T-cell (primary cell): ENCODE data around the gene CCDC97. TPM values are rescaled to one million over a fixed set of nuclear protein-coding genes. Genes with fewer than 3 reads are reported as not detected.

Experiments
- ATAC-seq, 4 experiments: fragments of 200-7000 bp in 3 of 4; fragments of 150-1000 bp in 1 of 4; cut with Tn5 transposase; replicated peaks in 1 of 4; 1 replicate in 3 of 4; 2 replicates in 1 of 4; pipeline ENCODE4 v1.10.0; 2021; ENCODE audit warnings: moderate library complexity in 3 of 4, mild to moderate bottlenecking in 2 of 4, moderate number of reproducible peaks in 1 of 4
- CTCF ChIA-PET, 2 donors: fragments of 300-600 bp; sonication (Branson Sonifier 250); formaldehyde crosslinking; loops; one replicate each; lab custom pipeline; 2022; ENCODE audit warnings: antibody characterized with exemption in 2 of 2; lab: Charles Lee
- POLR2A ChIA-PET, 2 donors: fragments of 300-600 bp; sonication (Branson Sonifier 250); formaldehyde crosslinking; loops; one replicate each; lab custom pipeline; 2022; ENCODE audit warnings: antibody characterized with exemption in 2 of 2; lab: Charles Lee
- DNase-seq, 35 experiments: peaks; one replicate each; pipeline versions ENCODE4 v3.0.0 to v3.0.0-alpha.2; 2013 to 2023
- H3K27ac ChIP-seq: one replicate; pipeline ENCODE4 v1.5.1; 2013; ENCODE audit warnings: low read length
- H3K27me3 ChIP-seq, 2 experiments: replicated peaks in 1 of 2; 1 replicate in 1 of 2; 2 replicates in 1 of 2; pipeline versions ENCODE4 v1.6.1 to v1.7.0; 2013; ENCODE audit warnings: low read length in 1 of 2, mixed read lengths in 1 of 2; ENCODE audit not compliant: control insufficient read depth in 2 of 2, insufficient read depth in 2 of 2; ENCODE audit errors: extremely low read depth in 1 of 2
- H3K36me3 ChIP-seq, 2 donors: 1 replicate in 1 of 2; 2 replicates in 1 of 2; pipeline versions ENCODE4 v1.6.1 to v1.7.0; 2013; ENCODE audit warnings: low read length in 1 of 2; ENCODE audit not compliant: control insufficient read depth in 2 of 2, insufficient read depth in 1 of 2; ENCODE audit errors: extremely low read depth in 1 of 2
- H3K4me1 ChIP-seq, 2 experiments: 1 replicate in 1 of 2; 2 replicates in 1 of 2; pipeline versions ENCODE4 v1.6.1 to v1.7.0; 2013; ENCODE audit warnings: low read length in 2 of 2, mixed read lengths in 1 of 2; ENCODE audit not compliant: insufficient read depth in 2 of 2, control insufficient read depth in 1 of 2; ENCODE audit errors: extremely low read depth in 1 of 2
- H3K4me3 ChIP-seq, 2 donors: 1 replicate in 1 of 2; 2 replicates in 1 of 2; pipeline versions ENCODE4 v1.5.1 to v1.7.0; 2013; ENCODE audit warnings: mild to moderate bottlenecking in 2 of 2, low read length in 1 of 2, moderate library complexity in 1 of 2; ENCODE audit not compliant: control insufficient read depth in 1 of 2; ENCODE audit errors: extremely low read depth in 1 of 2
- H3K9me3 ChIP-seq: 2 replicates; pipeline ENCODE4 v1.7.0; 2013
- H3K27ac Mint-ChIP-seq, 2 donors: one replicate each; pipeline ENCODE4 v1.8.0; 2020 to 2021; ENCODE audit warnings: mild to moderate bottlenecking in 2 of 2, mixed read lengths in 2 of 2
- H3K27me3 Mint-ChIP-seq, 2 donors: one replicate each; pipeline ENCODE4 v1.8.0; 2021 to 2022; ENCODE audit warnings: mixed read lengths in 2 of 2
- H3K36me3 Mint-ChIP-seq: one replicate; pipeline ENCODE4 v1.8.0; 2021; ENCODE audit warnings: mixed read lengths
- H3K4me1 Mint-ChIP-seq, 3 donors: one replicate each; pipeline ENCODE4 v1.8.0; 2020 to 2022; ENCODE audit warnings: mixed read lengths in 3 of 3, mild to moderate bottlenecking in 1 of 3
- H3K4me3 Mint-ChIP-seq, 3 donors: one replicate each; pipeline ENCODE4 v1.8.0; 2020 to 2022; ENCODE audit warnings: mild to moderate bottlenecking in 3 of 3, mixed read lengths in 3 of 3, moderate library complexity in 3 of 3
- H3K9me3 Mint-ChIP-seq, 3 donors: one replicate each; pipeline ENCODE4 v1.8.0; 2020 to 2022; ENCODE audit warnings: mixed read lengths in 3 of 3
- WGBS: methylation state at CpG from one replicate; pipeline ENCODE4 v1.1.5; 2013; ENCODE audit warnings: missing lambda C conversion rate; ENCODE audit not compliant: insufficient coverage; 5-methylcytosine and 5-hydroxymethylcytosine counted together
- total RNA-seq, 35 experiments: library from RNA in 6 of 35; stranded (reverse) in 6 of 35; fragments of 120-200 nt in 1 of 35; gene quantifications; one replicate each; pipeline versions ENCODE4 v1.2.1 to v1.2.4 and lab custom pipeline; 2013 to 2026

Gene CCDC97
- total RNA-seq, 5 donors from 2014 or later (not counting 1 experiment from before 2014, with no cell fraction given): 38.9 to 61.5 (median 55.1) TPM

GRCh38 chr19:41309180-41310032, 566 bp upstream of the CCDC97 start:
- Mint-ChIP-seq H3K27ac (peak overlapping the region; percentile 96 to 99), H3K9me3 (no peaks in the 10 kb centered on the region), H3K4me1 (peaks cover 87 to 92% (median 91%) of the 10 kb centered on the region in 3 donors), H3K27me3 (no peaks in the 10 kb centered on the region), H3K36me3 (peaks cover 30% of the 10 kb centered on the region), H3K4me3 (peak overlapping the region; percentile 90 to 98 (median 95))
- ChIA-PET POLR2A (interaction anchor here (0.7 to 3.7 kb wide), 4 partner anchors 11 to 46 kb away, joined by 3 to 23 read pairs (median 4); partner anchors contain the start of gene HNRNPUL1 (in 1 of the 2)), CTCF (interaction anchor here (0.7 to 3.3 kb wide), 11 partner anchors 11 to 105 kb away, joined by 3 to 21 read pairs (median 5); partner anchors contain the start of genes B9D2 (in 1 of the 2) and HNRNPUL1 (in 1 of the 2))
- Histone ChIP-seq H3K4me3 (peak overlapping the region; percentile 96 to 99), H3K27ac (peak overlapping the region; percentile 97), H3K27me3 (no peaks in the 10 kb centered on the region), H3K36me3 (peaks cover 7 to 44% of the 10 kb centered on the region in 2 donors), H3K9me3 (no peaks in the 10 kb centered on the region), H3K4me1 (peaks cover 51 to 83% of the 10 kb centered on the region in 2 experiments)
- peak in 2 of 35 experiments; percentile 32 to 52 for DNase-seq
- ATAC-seq: peak in 1 of 4 experiments; percentile 2
- 14% methylated on average over 18 of the region's 26 CpGs for WGBS

- Histone ChIP-seq H3K4me3 (peak overlapping the region; percentile 96 to 99), H3K27me3 (no peaks in the 10 kb centered on the region), H3K9me3 (no peaks in the 10 kb centered on the region), H3K36me3 (peaks cover 9 to 37% of the 10 kb centered on the region in 2 donors), H3K27ac (no peak overlapping the region), H3K4me1 (peaks cover 38 to 66% of the 10 kb centered on the region in 2 experiments)
- Mint-ChIP-seq H3K9me3 (no peaks in the 10 kb centered on the region), H3K4me3 (peak overlapping the region; percentile 90 to 98 (median 95)), H3K36me3 (peaks cover 20% of the 10 kb centered on the region), H3K27ac (peak overlapping the region in 1 of 2 donors; percentile 31), H3K4me1 (peaks cover 75 to 80% (median 79%) of the 10 kb centered on the region in 3 donors), H3K27me3 (no peaks in the 10 kb centered on the region)
- CTCF ChIA-PET: no interaction called here
- POLR2A ChIA-PET: interaction anchor here in 1 of 2 donors (0.6 kb wide), 1 partner anchor 48 kb away, joined by 4 read pairs; no protein-coding TSS in a partner anchor
- DNase-seq (no peak), ATAC-seq (no peak)
- 100% methylated on average over 1 of the region's 5 CpGs for WGBS
Measured at GRCh38 chr19:41311072-41311471, 1.1 kb downstream of the CCDC97 start.

- Histone ChIP-seq H3K4me1 (peaks cover 32 to 61% of the 10 kb centered on the region in 2 experiments), H3K27ac (no peak overlapping the region), H3K4me3 (no peak overlapping the region), H3K27me3 (no peaks in the 10 kb centered on the region), H3K36me3 (peaks cover 13 to 37% of the 10 kb centered on the region in 2 donors), H3K9me3 (no peaks in the 10 kb centered on the region)
- POLR2A ChIA-PET: interaction anchor here in 1 of 2 donors (0.6 kb wide), 1 partner anchor 49 kb away, joined by 4 read pairs; no protein-coding TSS in a partner anchor
- Mint-ChIP-seq H3K36me3 (peaks cover 24% of the 10 kb centered on the region), H3K9me3 (no peaks in the 10 kb centered on the region), H3K4me1 (peaks cover 70 to 79% (median 78%) of the 10 kb centered on the region in 3 donors), H3K4me3 (peak overlapping the region; percentile 41 to 90 (median 64)), H3K27ac (peak overlapping the region; percentile 31 to 68), H3K27me3 (no peaks in the 10 kb centered on the region)
- no peak for DNase-seq
- ATAC-seq: no peak
- WGBS: 91% methylated on average over 5 of the region's 8 CpGs
- CTCF ChIA-PET: no interaction called here
Measured at GRCh38 chr19:41311613-41312012, 1.6 kb downstream of the CCDC97 start.

GRCh38 chr19:41316306-41316920, 6.4 kb downstream of the CCDC97 start:
- 99% methylated on average over 23 of the region's 24 CpGs for WGBS
- Mint-ChIP-seq H3K27me3 (no peaks in the 10 kb centered on the region), H3K9me3 (no peaks in the 10 kb centered on the region), H3K27ac (no peak overlapping the region), H3K4me1 (peaks cover 33 to 55% (median 44%) of the 10 kb centered on the region in 3 donors), H3K36me3 (peaks cover 41% of the 10 kb centered on the region), H3K4me3 (no peak overlapping the region)
- no peak overlapping the region for H3K27ac ChIP-seq
- no peak overlapping the region for H3K4me3 ChIP-seq
- ATAC-seq (no peak), DNase-seq (no peak)
- no peaks in the 10 kb centered on the region for H3K9me3 ChIP-seq
- CTCF ChIA-PET: no interaction called here
- POLR2A ChIA-PET: no interaction called here
- peaks cover under 1 to 16% of the 10 kb centered on the region in 2 experiments for H3K4me1 ChIP-seq
- no peaks in the 10 kb centered on the region for H3K27me3 ChIP-seq
- H3K36me3 ChIP-seq: peaks cover 25 to 78% of the 10 kb centered on the region in 2 donors

- peaks cover 17 to 47% (median 31%) of the 10 kb centered on the region in 3 donors for H3K4me1 Mint-ChIP-seq
- no peak overlapping the region for H3K4me3 ChIP-seq
- no peaks in the 10 kb centered on the region for H3K9me3 ChIP-seq
- H3K4me3 Mint-ChIP-seq: no peak overlapping the region
- H3K27me3 Mint-ChIP-seq: no peaks in the 10 kb centered on the region
- H3K36me3 ChIP-seq: peaks cover 26 to 76% of the 10 kb centered on the region in 2 donors
- ChIA-PET CTCF (no interaction called here), POLR2A (no interaction called here)
- peak overlapping the region; percentile 31 to 76 for H3K27ac Mint-ChIP-seq
- peaks cover 0 to 15% of the 10 kb centered on the region in 2 experiments for H3K4me1 ChIP-seq
- no peaks in the 10 kb centered on the region for H3K27me3 ChIP-seq
- 90% methylated on average over 18 of the region's 19 CpGs for WGBS
- no peaks in the 10 kb centered on the region for H3K9me3 Mint-ChIP-seq
- peak in 2 of 4 experiments; percentile 4 for ATAC-seq
- H3K27ac ChIP-seq: no peak overlapping the region
- H3K36me3 Mint-ChIP-seq: peaks cover 38% of the 10 kb centered on the region
- DNase-seq: no peak
Measured at GRCh38 chr19:41318696-41319499, 8.9 kb downstream of the CCDC97 start.
